HG02840 (cell line): ENCODE measurements around the gene MUS81.
"Not testable (repeated sequence)": the region's sequence is repeated elsewhere in the genome, so short reads cannot be mapped to it uniquely, and the experiment has no call there.

Experiments
- ATAC-seq: cut with Tn5 transposase; IDR thresholded peaks from one replicate; pipeline ENCODE4 v1.9.1; 2021; ENCODE audit warnings: mild to moderate bottlenecking, moderate library complexity, moderate number of reproducible peaks; ENCODE audit not compliant: unreplicated experiment, low FRiP score

MUS81 gene

GRCh38 chr11:65860278-65861164 is at the start of gene MUS81:
Gene MUS81, plus strand, starts transcription at chr11:65860433. Its CDS starts 321 bp downstream, at chr11:65860754.
- ATAC-seq = peak; percentile 22

- no peak for ATAC-seq
These were observed 48.3 kb upstream of the MUS81 start for GRCh38 chr11:65811764-65812475.

GRCh38 chr11:65814131-65814985 is 45.9 kb upstream of the MUS81 start:
- no peak for ATAC-seq

- ATAC-seq = no peak
These were observed 45.2 kb upstream of the MUS81 start for GRCh38 chr11:65814986-65815565.

GRCh38 chr11:65816696-65817095 is 43.5 kb upstream of the MUS81 start:
- no peak for ATAC-seq

GRCh38 chr11:65817312-65817834 is 42.9 kb upstream of the MUS81 start:
- no peak for ATAC-seq

- ATAC-seq = peak; percentile 66
These were observed 42.2 kb upstream of the MUS81 start for GRCh38 chr11:65817835-65818680.

- no peak for ATAC-seq
These were observed 39.1 kb upstream of the MUS81 start for GRCh38 chr11:65821107-65821506.

- no peak for ATAC-seq
These were observed 37.3 kb upstream of the MUS81 start for GRCh38 chr11:65822776-65823528.

GRCh38 chr11:65826984-65827735 is 33.1 kb upstream of the MUS81 start:
- ATAC-seq = no peak

- no peak for ATAC-seq
These were observed 30.8 kb upstream of the MUS81 start for GRCh38 chr11:65829459-65829858.

GRCh38 chr11:65832231-65832630 is 28.0 kb upstream of the MUS81 start:
- ATAC-seq = not testable (repeated sequence)

- ATAC-seq = no peak
These were observed 26.8 kb upstream of the MUS81 start, which contains the start of gene SNX32 for GRCh38 chr11:65833297-65834030. Gene SNX32, plus strand, starts transcription at chr11:65833963. Its CDS starts 103 bp downstream, at chr11:65834066.

GRCh38 chr11:65834202-65834601 is 26.0 kb upstream of the MUS81 start:
- ATAC-seq = no peak

GRCh38 chr11:65842144-65842543 is 18.1 kb upstream of the MUS81 start:
- no peak for ATAC-seq

- ATAC-seq = no peak
These were observed 16.4 kb upstream of the MUS81 start for GRCh38 chr11:65843811-65844210.
